Osteocyte (in vitro differentiated cells): ENCODE measurements around the gene SPRR2G. TPM values are rescaled to one million over a fixed set of nuclear protein-coding genes. Genes with fewer than 3 reads are reported as not detected.
"Not testable (repeated sequence)": the region's sequence is repeated elsewhere in the genome, so short reads cannot be mapped to it uniquely, and the experiment has no call there.

Experiments
- DNase-seq: peaks from one replicate; pipeline ENCODE4 v3.0.0; 2021; ENCODE audit warnings: mixed read lengths; ENCODE audit not compliant: unreplicated experiment; ENCODE audit errors: extremely low spot score
- H3K27ac Mint-ChIP-seq: one replicate; pipeline ENCODE4 v1.8.0; 2021; ENCODE audit warnings: mild to moderate bottlenecking, mixed read lengths; ENCODE audit not compliant: unreplicated experiment
- H3K27me3 Mint-ChIP-seq: one replicate; pipeline ENCODE4 v1.8.0; 2021; ENCODE audit warnings: mixed read lengths; ENCODE audit not compliant: unreplicated experiment
- H3K36me3 Mint-ChIP-seq: one replicate; pipeline ENCODE4 v1.8.0; 2021; ENCODE audit warnings: mixed read lengths; ENCODE audit not compliant: unreplicated experiment
- H3K4me1 Mint-ChIP-seq: one replicate; pipeline ENCODE4 v1.8.0; 2021; ENCODE audit warnings: mixed read lengths; ENCODE audit not compliant: unreplicated experiment
- H3K4me3 Mint-ChIP-seq: one replicate; pipeline ENCODE4 v1.8.0; 2021; ENCODE audit warnings: mild to moderate bottlenecking, moderate library complexity, mixed read lengths; ENCODE audit not compliant: unreplicated experiment
- H3K9me3 Mint-ChIP-seq: one replicate; pipeline ENCODE4 v1.8.0; 2021; ENCODE audit warnings: mixed read lengths; ENCODE audit not compliant: unreplicated experiment
- CTCF ChIP-seq: fragments of 200-600 bp; sonication (generic); IDR thresholded peaks from 2 replicates; pipeline ENCODE4 v1.5.0; 2021; ENCODE audit warnings: antibody characterized with exemption, mild to moderate bottlenecking, moderate library complexity
- total RNA-seq: library from RNA; stranded (reverse); gene quantifications from 2 replicates; pipeline ENCODE4 v1.2.1, GENCODE V29; 2021

SPRR2G gene
- total RNA-seq, 1 donor from 2014 or later: not detected

GRCh38 chr1:153152481-153152880 lies 1.8 kb upstream of the SPRR2G start:
- Mint-ChIP-seq H3K4me3 (no peak overlapping the region), H3K27ac (no peak overlapping the region), H3K9me3 (no peaks in the 10 kb centered on the region), H3K4me1 (no peaks in the 10 kb centered on the region), H3K27me3 (no peaks in the 10 kb centered on the region), H3K36me3 (no peaks in the 10 kb centered on the region)
- DNase-seq: no peak
- TF ChIP-seq CTCF: no peak

GRCh38 chr1:153141377-153141776 lies 9.3 kb downstream of the SPRR2G start:
- Mint-ChIP-seq H3K9me3 (no peaks in the 10 kb centered on the region), H3K4me1 (no peaks in the 10 kb centered on the region), H3K27ac (no peak overlapping the region), H3K27me3 (peaks cover 4% of the 10 kb centered on the region), H3K4me3 (no peak overlapping the region), H3K36me3 (no peaks in the 10 kb centered on the region)
- no peak for TF ChIP-seq CTCF
- DNase-seq: no peak

GRCh38 chr1:153140484-153140883 lies 10.2 kb downstream of the SPRR2G start:
- Mint-ChIP-seq H3K27me3 (peaks cover 4% of the 10 kb centered on the region), H3K9me3 (no peaks in the 10 kb centered on the region), H3K36me3 (no peaks in the 10 kb centered on the region), H3K4me3 (no peak overlapping the region), H3K4me1 (no peaks in the 10 kb centered on the region), H3K27ac (no peak overlapping the region)
- DNase-seq: no peak
- no peak for TF ChIP-seq CTCF

- Mint-ChIP-seq H3K4me3 (no peak overlapping the region), H3K27me3 (no peaks in the 10 kb centered on the region), H3K9me3 (no peaks in the 10 kb centered on the region), H3K27ac (no peak overlapping the region), H3K36me3 (no peaks in the 10 kb centered on the region), H3K4me1 (no peaks in the 10 kb centered on the region)
- TF ChIP-seq CTCF: no peak
- no peak for DNase-seq
These were observed 16.9 kb downstream of the SPRR2G start for GRCh38 chr1:153133743-153134142.

GRCh38 chr1:153133267-153133666 lies 17.4 kb downstream of the SPRR2G start:
- no peaks in the 10 kb centered on the region for H3K9me3 Mint-ChIP-seq
- H3K4me1 Mint-ChIP-seq: no peaks in the 10 kb centered on the region
- H3K36me3 Mint-ChIP-seq: no peaks in the 10 kb centered on the region
- H3K27ac Mint-ChIP-seq: no peak overlapping the region
- no peaks in the 10 kb centered on the region for H3K27me3 Mint-ChIP-seq
- no peak overlapping the region for H3K4me3 Mint-ChIP-seq
- DNase-seq: no peak
- no peak for TF ChIP-seq CTCF

GRCh38 chr1:153128688-153129087 lies 22.0 kb downstream of the SPRR2G start:
- not testable (repeated sequence) for H3K9me3 Mint-ChIP-seq

More at GRCh38 chr1:153128688-153129087, 22.0 kb downstream of the SPRR2G start:
- not testable (repeated sequence) for H3K27me3 Mint-ChIP-seq, H3K27ac Mint-ChIP-seq, DNase-seq, H3K4me3 Mint-ChIP-seq, H3K36me3 Mint-ChIP-seq, H3K4me1 Mint-ChIP-seq
